ENCODE measurements around the gene ZNF646.

GRCh38 chr16:31042866-31043265 lies 31.4 kb upstream of the ZNF646 start:
- TF ChIP-seq GATA2 (IDR thresholded peaks at IDR 0.05; ENCODE audit: low read depth, low read length): no peak
- no peak for TF ChIP-seq GATA3 (IDR thresholded peaks at IDR 0.05; ENCODE audit: low read depth, low read length)

Data from SH-SY5Y (cell line).